Large intestine (tissue), 3 donors: Measurements from ENCODE around the gene NOP56. TPM values are rescaled to one million over a fixed set of nuclear protein-coding genes. Genes with fewer than 3 reads are reported as not detected.

ENCODE experiments used
- DNase-seq, 2 donors: peaks; one replicate each; pipeline versions ENCODE4 v3.0.0 to v3.0.0-alpha.2; 2013
- H3K27ac ChIP-seq: one replicate; pipeline ENCODE4 v1.5.1; 2013; ENCODE audit warnings: low read length
- H3K27me3 ChIP-seq: 2 replicates; pipeline ENCODE4 v1.6.1; 2013; ENCODE audit warnings: low read length; ENCODE audit not compliant: control insufficient read depth, insufficient read depth
- H3K36me3 ChIP-seq: 2 replicates; pipeline ENCODE4 v1.6.1; 2013; ENCODE audit warnings: low read length; ENCODE audit not compliant: control insufficient read depth, insufficient read depth
- H3K4me1 ChIP-seq: one replicate; pipeline ENCODE4 v1.6.1; 2013; ENCODE audit warnings: low read length; ENCODE audit not compliant: control insufficient read depth, insufficient read depth
- H3K4me3 ChIP-seq: one replicate; pipeline ENCODE4 v1.5.1; 2013; ENCODE audit warnings: low read length
- H3K9me3 ChIP-seq: one replicate; pipeline ENCODE4 v1.6.1; 2013; ENCODE audit warnings: mild to moderate bottlenecking, low read depth, low read length, moderate library complexity; ENCODE audit not compliant: control insufficient read depth
- WGBS: methylation state at CpG from one replicate; pipeline ENCODE4 v1.1.5; 2013; ENCODE audit warnings: low lambda C conversion rate; ENCODE audit not compliant: insufficient coverage; 5-methylcytosine and 5-hydroxymethylcytosine counted together
- polyA plus RNA-seq: library from polyadenylated mRNA; unstranded; fragments of 120-200 nt; gene quantifications from one replicate; pipeline ENCODE4 v1.2.1, GENCODE V29; 2013

NOP56 gene
- polyA plus RNA-seq, 1 donor = 208 TPM

DNA sequence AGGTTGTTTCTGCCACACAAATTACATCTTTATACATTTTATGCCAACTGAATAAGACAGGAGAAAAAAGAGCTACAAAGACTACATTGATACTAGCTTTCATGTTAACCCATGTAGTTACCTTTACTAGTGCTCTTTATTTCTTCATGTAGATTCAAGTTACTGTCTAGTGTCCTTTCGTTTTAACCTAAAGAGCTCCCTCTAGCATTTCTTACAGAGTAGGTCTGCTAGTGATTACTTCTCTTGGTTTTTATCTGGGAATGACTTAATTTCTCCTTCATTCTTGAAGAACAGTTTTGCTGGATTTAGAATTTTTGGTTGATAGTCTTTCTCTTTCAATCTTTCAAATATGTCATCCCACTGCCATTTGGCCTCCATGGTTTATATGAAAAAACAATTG is 21.2 kb upstream of the NOP56 start:
- no peak overlapping the region for H3K27ac ChIP-seq
- H3K36me3 ChIP-seq = no peaks in the 10 kb centered on the region
- H3K4me1 ChIP-seq = no peaks in the 10 kb centered on the region
- H3K27me3 ChIP-seq = peaks cover 11% of the 10 kb centered on the region
- no peak overlapping the region for H3K4me3 ChIP-seq
- WGBS = 33% methylated on average over 1 of the region's 1 CpG
- no peak for DNase-seq
- H3K9me3 ChIP-seq = no peaks in the 10 kb centered on the region

DNA sequence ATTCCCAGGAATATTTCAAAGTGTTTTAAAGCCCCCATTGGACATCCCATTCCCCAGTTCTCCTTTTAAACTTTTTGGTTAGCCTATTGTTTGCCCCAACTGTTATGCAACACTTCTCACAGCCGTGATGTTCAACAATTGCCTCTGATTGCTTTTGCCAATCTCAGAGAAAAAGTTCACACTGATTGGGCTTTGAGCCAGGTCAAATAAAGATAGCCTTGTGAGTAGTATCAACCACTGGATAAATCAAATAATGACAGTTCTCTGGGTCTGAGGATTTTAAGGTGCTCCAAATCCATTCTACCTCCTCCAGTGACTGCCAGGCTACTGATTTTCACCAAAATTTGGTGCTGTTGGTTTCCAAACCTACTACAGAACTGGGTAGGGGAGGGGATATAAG is 19.1 kb upstream of the NOP56 start:
- Histone ChIP-seq H3K9me3 (no peaks in the 10 kb centered on the region), H3K27me3 (peaks cover 11% of the 10 kb centered on the region), H3K27ac (no peak overlapping the region), H3K36me3 (no peaks in the 10 kb centered on the region), H3K4me1 (no peaks in the 10 kb centered on the region), H3K4me3 (no peak overlapping the region)
- DNase-seq = no peak
- WGBS = no CpG with 5 or more reads among the region's 1 CpG

DNA sequence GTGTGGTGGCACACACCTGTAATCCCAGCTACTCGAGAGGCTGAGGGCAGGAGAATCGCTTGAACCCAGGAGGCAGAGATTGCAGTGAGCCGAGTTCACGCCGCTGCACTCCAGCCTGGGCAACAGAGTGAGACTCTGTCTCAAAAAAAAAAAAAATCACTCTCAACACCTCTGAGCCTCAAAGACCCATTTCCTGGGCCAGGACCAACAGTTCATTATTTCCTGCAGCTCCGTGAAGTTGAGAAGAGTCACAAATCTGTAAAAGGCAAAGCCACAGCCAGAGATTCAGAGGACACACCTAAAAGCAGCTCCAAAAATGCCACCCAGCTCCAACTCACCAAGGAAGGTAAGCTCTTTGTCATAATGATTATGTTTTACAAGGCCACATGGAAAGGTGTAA is 15.2 kb upstream of the NOP56 start:
- Histone ChIP-seq H3K27ac (no peak overlapping the region), H3K4me3 (no peak overlapping the region), H3K9me3 (no peaks in the 10 kb centered on the region), H3K36me3 (no peaks in the 10 kb centered on the region), H3K27me3 (peaks cover 11% of the 10 kb centered on the region), H3K4me1 (no peaks in the 10 kb centered on the region)
- DNase-seq = no peak
- WGBS = no CpG with 5 or more reads among the region's 6 CpGs

DNA sequence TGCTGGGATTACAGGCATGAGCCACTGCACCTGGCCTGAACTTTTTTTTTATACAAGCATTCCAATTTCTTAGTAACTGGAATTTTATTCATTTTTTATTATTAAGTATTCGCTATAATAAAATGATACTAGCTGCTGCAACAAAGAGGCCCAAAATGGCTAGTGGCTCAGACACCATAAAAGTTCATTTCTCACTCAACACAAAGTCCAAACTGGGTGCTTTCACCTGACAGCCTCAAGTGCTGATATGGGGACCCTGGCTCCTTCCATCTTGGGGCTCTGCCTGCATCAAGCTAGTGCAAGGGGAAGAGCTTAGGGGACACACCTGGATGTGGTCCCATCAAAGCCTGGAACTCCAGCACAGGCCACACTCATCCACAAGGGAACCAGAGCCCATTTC is 12.2 kb upstream of the NOP56 start:
- no CpG with 5 or more reads among the region's 1 CpG for WGBS
- no peak overlapping the region for H3K4me3 ChIP-seq
- H3K27me3 ChIP-seq = peaks cover 2% of the 10 kb centered on the region
- no peak for DNase-seq
- no peaks in the 10 kb centered on the region for H3K9me3 ChIP-seq
- H3K27ac ChIP-seq = no peak overlapping the region
- H3K36me3 ChIP-seq = peaks cover 4% of the 10 kb centered on the region
- H3K4me1 ChIP-seq = no peaks in the 10 kb centered on the region

DNA sequence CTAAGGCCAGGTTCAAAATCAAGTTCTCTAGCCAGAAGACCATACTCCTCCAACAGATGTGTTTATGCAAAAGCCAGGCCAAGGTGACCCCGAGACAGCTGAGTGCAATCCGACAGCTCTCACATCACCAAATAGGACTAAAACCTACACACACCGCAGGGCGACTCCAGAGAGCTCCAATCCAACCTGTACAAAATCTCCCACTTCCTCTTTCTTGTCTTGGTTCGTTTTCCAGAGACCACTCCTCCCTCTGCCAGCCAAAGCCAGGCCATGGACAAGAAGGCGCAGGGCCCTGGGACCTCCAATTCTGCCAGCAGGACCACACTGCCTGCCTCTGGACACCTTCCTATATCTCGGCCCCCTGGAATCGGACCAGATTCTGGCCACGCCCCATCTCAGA is 11.5 kb upstream of the NOP56 start:
- H3K27me3 ChIP-seq = no peaks in the 10 kb centered on the region
- WGBS = no CpG with 5 or more reads among the region's 9 CpGs

DNA sequence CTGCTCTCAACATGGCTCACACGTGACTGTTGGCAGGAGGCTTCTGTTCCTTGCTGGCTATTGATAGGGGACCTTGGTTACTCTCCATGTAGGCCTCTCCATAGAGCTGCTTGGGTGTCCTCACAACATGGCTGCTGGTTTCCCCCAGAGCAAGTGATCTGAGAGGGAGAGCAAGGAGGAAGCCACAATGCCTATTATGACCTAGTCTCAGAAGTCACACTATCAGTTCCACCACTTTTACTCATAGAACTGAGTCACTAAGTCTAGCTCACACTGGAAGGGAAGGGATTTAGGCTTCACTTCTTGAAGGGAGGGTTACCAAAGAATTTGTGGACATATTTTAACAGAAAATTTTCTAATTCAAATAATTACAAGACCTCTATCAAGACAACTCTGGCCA is 8.7 kb upstream of the NOP56 start:
- Histone ChIP-seq H3K36me3 (peaks cover 4% of the 10 kb centered on the region), H3K27me3 (no peaks in the 10 kb centered on the region), H3K9me3 (no peaks in the 10 kb centered on the region), H3K4me3 (no peak overlapping the region), H3K27ac (no peak overlapping the region), H3K4me1 (no peaks in the 10 kb centered on the region)
- DNase-seq = no peak
- WGBS = no CpG with 5 or more reads among the region's 1 CpG

More for the DNA sequence above, 11.5 kb upstream of the NOP56 start:
- Histone ChIP-seq H3K27ac (no peak overlapping the region), H3K4me1 (no peaks in the 10 kb centered on the region), H3K4me3 (no peak overlapping the region), H3K36me3 (peaks cover 4% of the 10 kb centered on the region), H3K9me3 (no peaks in the 10 kb centered on the region)
- DNase-seq = no peak

DNA sequence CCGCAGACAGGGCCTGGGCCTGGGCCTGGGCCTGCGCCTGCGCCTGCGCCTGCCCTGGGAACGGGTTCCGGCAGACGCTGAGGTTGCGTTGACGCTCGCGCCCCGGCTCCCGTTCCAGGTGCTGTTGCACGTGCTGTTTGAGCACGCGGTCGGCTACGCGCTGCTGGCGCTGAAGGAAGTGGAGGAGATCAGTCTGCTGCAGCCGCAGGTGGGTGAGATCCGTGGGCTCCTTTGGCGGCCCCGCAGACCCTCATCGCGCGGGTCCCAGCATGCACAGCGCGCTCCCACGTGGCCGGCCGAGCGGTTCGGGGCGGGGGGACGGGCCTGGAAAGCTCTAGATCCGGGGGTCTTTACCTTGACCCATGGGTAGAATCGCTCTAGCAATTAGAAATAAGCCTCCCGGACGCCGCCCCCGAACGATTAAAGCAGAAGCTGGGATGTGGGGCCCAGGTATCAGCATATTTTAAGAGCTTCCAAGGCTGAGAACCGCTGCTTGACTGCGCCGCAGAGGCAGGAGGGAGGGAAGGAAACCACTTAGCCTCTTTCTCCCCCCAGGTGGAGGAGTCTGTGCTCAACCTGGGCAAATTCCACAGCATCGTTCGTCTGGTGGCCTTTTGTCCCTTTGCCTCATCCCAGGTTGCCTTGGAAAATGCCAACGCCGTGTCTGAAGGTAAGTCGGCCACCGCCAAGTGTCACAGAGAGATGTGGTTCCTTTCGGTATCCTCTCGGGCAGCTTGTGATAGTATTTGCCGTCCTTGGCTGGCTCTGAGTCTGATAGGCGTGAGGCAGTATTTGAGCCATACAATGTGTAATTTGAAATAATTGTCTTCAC is 508 bp downstream of the NOP56 start:
- WGBS = no CpG with 5 or more reads among the region's 56 CpGs
- Histone ChIP-seq H3K27me3 (no peaks in the 10 kb centered on the region), H3K4me1 (peaks cover 13% of the 10 kb centered on the region), H3K4me3 (peak overlapping the region; percentile 88), H3K9me3 (no peaks in the 10 kb centered on the region), H3K36me3 (peaks cover 42% of the 10 kb centered on the region), H3K27ac (peak overlapping the region; percentile 63)
- DNase-seq = peak; percentile 43 to 51

DNA sequence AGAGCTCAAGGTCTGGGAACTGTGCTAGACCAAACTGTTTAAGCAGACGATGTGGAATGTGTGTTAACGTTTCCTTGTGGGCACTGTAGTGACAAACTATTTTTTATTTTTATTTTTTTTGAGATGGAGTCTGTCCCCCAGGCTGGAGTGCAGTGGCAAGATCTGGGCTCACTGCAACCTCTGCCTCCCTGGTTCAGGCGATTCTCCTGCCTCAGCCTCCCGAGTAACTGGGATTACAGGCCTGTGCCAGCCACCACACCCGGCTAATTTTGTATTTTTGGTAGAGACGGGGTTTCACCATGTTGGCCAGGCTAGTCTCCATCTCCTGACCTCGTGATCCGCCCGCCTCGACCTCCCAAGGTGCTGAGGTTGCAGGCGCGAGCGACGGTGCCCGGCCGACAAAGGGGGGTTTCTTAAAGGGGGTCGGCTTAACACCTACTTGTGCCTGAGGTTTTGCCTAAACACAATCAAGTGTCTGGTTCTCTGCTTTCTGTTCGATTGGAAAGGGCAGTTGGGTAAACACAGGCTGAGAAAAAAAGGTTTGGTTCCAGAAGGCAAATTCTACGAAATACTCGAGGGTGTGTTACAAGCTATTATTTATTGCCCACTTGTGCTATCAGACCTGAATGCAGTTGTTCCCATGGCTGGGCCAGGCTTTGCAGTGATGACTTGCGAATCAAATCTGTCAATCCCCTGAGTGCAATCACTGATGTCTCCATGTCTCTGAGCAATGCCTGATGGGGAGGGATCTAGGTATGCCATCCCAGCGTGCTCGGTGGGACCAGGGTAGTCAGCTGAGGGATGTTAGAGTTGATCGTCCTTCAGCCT is 1.3 kb downstream of the NOP56 start:
- H3K9me3 ChIP-seq = no peaks in the 10 kb centered on the region
- peaks cover 51% of the 10 kb centered on the region for H3K36me3 ChIP-seq
- peak overlapping the region; percentile 88 for H3K4me3 ChIP-seq
- H3K27me3 ChIP-seq = no peaks in the 10 kb centered on the region
- no peak for DNase-seq
- no peak overlapping the region for H3K27ac ChIP-seq
- no CpG with 5 or more reads among the region's 24 CpGs for WGBS
- H3K4me1 ChIP-seq = peaks cover 13% of the 10 kb centered on the region

DNA sequence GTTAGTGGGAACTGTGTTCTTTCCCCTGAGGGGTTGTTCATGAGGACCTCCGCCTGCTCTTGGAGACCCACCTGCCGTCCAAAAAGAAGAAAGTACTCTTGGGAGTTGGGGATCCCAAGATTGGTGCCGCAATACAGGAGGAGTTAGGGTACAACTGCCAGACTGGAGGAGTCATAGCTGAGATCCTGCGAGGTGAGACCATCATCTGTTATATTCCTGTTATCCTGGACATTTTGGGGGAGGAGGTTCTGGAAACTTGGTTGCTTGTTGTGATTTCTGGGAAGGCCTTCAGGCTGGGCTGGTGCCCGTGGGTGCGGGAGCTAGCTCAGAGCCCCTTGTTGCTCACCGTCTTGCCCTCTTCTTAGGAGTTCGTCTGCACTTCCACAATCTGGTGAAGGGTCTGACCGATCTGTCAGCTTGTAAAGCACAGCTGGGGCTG is 2.0 kb downstream of the NOP56 start:
- H3K27ac ChIP-seq = no peak overlapping the region
- peak overlapping the region; percentile 88 for H3K4me3 ChIP-seq
- H3K27me3 ChIP-seq = no peaks in the 10 kb centered on the region
- H3K9me3 ChIP-seq = no peaks in the 10 kb centered on the region
- 100% methylated on average over 1 of the region's 9 CpGs for WGBS
- no peak for DNase-seq
- H3K4me1 ChIP-seq = peaks cover 13% of the 10 kb centered on the region
- H3K36me3 ChIP-seq = peaks cover 57% of the 10 kb centered on the region

DNA sequence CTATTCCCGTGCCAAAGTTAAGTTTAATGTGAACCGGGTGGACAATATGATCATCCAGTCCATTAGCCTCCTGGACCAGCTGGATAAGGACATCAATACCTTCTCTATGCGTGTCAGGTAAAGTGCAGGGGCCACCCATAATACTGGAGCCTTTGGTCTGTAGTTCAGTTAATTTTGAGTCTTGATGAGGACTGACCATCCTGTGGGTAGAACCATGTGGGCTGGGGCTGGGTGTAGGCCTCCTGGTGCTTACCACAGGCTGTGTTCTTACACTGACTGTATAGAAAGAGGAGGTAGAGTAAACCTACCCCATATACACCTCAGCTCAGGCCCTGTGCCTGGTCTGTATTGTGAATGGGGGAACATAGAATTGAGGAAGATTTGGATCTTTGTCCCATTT is 2.4 kb downstream of the NOP56 start:
- H3K4me3 ChIP-seq = no peak overlapping the region
- no peak for DNase-seq

More for the DNA sequence above, 2.4 kb downstream of the NOP56 start:
- H3K36me3 ChIP-seq = peaks cover 61% of the 10 kb centered on the region
- no peak overlapping the region for H3K27ac ChIP-seq
- no peaks in the 10 kb centered on the region for H3K27me3 ChIP-seq
- peaks cover 13% of the 10 kb centered on the region for H3K4me1 ChIP-seq
- WGBS = 92% methylated on average over 2 of the region's 3 CpGs
- H3K9me3 ChIP-seq = no peaks in the 10 kb centered on the region
